ENCODE results near the gene RALA.

DNA sequence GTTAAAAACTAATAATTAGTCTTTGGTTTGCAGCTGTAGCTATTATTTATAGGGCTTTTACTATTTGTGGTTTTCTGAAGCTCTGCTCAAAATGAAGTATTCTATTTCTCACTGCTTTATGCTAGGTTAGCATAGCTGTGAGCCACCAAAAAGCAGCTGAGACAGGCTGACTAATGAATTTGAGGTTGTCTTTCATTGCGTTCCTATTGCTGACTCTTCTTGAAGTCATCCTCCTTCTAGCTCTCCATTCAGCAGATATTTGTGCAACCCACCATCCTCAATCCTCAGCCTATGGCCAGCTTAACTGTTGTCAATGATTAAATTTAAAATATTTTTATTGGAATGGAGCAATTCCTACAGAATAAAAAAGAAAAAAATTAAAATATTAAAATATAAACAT, 2.1 kb upstream of the RALA start:
- TF ChIP-seq, protein P1, sequence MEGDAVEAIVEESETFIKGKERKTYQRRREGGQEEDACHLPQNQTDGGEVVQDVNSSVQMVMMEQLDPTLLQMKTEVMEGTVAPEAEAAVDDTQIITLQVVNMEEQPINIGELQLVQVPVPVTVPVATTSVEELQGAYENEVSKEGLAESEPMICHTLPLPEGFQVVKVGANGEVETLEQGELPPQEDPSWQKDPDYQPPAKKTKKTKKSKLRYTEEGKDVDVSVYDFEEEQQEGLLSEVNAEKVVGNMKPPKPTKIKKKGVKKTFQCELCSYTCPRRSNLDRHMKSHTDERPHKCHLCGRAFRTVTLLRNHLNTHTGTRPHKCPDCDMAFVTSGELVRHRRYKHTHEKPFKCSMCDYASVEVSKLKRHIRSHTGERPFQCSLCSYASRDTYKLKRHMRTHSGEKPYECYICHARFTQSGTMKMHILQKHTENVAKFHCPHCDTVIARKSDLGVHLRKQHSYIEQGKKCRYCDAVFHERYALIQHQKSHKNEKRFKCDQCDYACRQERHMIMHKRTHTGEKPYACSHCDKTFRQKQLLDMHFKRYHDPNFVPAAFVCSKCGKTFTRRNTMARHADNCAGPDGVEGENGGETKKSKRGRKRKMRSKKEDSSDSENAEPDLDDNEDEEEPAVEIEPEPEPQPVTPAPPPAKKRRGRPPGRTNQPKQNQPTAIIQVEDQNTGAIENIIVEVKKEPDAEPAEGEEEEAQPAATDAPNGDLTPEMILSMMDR (IDR thresholded peaks at IDR 0.05; ENCODE audit: low read length): no peak
- TF ChIP-seq EZH2 (IDR thresholded peaks at IDR 0.05; ENCODE audit: borderline replicate concordance, low read length): no peak
